Measurements from ENCODE around the gene CFAP97.

The CFAP97 gene

GRCh38 chr4:185128272-185129119, 75.3 kb downstream of the CFAP97 start:
- TF ChIP-seq POLR2AphosphoS5 (IDR thresholded peaks at IDR 0.05; ENCODE audit: low read depth, low read length): no peak
- TF ChIP-seq TAF1 (IDR thresholded peaks at IDR 0.05; ENCODE audit: borderline replicate concordance, insufficient read depth, low read length): no peak
- no peak for TF ChIP-seq SIN3A (IDR thresholded peaks at IDR 0.05; ENCODE audit: borderline replicate concordance, insufficient read depth, low read length)
- no peak for TF ChIP-seq REST (IDR thresholded peaks at IDR 0.05; ENCODE audit: insufficient read depth in 1 of 2, low read depth in 2 of 2, low read length in 2 of 2)
- TF ChIP-seq FOXP2 (optimal IDR thresholded peaks at IDR 0.05; ENCODE audit: borderline replicate concordance, extremely low read depth, extremely low read length, insufficient read depth): no peak

- TF ChIP-seq SIN3A (IDR thresholded peaks at IDR 0.05; ENCODE audit: borderline replicate concordance, insufficient read depth, low read length) (no peak), FOXP2 (optimal IDR thresholded peaks at IDR 0.05; ENCODE audit: borderline replicate concordance, extremely low read depth, extremely low read length, insufficient read depth) (no peak), REST (IDR thresholded peaks at IDR 0.05; ENCODE audit: insufficient read depth in 1 of 2, low read depth in 2 of 2, low read length in 2 of 2) (no peak), TAF1 (IDR thresholded peaks at IDR 0.05; ENCODE audit: borderline replicate concordance, insufficient read depth, low read length) (no peak), POLR2AphosphoS5 (IDR thresholded peaks at IDR 0.05; ENCODE audit: low read depth, low read length) (no peak)
Measured at GRCh38 chr4:185127021-185127925, 76.5 kb downstream of the CFAP97 start.

DNA sequence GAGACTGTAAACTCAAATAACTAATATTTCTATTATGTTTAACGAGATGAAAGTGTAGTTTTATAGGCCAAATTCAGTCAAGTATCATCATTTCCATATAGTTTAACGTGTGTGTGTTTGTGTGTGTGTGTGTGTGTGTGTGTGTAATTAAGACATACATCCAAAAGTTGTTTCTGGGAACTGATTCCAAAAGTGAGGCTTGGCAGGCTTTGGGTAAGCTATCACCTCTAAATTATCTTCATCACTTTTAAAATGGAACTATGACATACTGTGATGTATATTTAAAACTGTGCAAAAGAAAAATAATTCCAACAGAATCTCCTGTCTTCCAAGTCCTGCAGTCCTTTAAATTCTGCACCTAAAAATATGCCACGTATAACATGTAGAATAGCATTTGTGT, 79.8 kb downstream of the CFAP97 start:
- no peak for TF ChIP-seq TAF1 (IDR thresholded peaks at IDR 0.05; ENCODE audit: borderline replicate concordance, insufficient read depth, low read length)
- no peak for TF ChIP-seq SIN3A (IDR thresholded peaks at IDR 0.05; ENCODE audit: borderline replicate concordance, insufficient read depth, low read length)
- TF ChIP-seq FOXP2 (optimal IDR thresholded peaks at IDR 0.05; ENCODE audit: borderline replicate concordance, extremely low read depth, extremely low read length, insufficient read depth): no peak
- no peak for TF ChIP-seq POLR2AphosphoS5 (IDR thresholded peaks at IDR 0.05; ENCODE audit: low read depth, low read length)
- TF ChIP-seq REST (IDR thresholded peaks at IDR 0.05; ENCODE audit: insufficient read depth in 1 of 2, low read depth in 2 of 2, low read length in 2 of 2): no peak

DNA sequence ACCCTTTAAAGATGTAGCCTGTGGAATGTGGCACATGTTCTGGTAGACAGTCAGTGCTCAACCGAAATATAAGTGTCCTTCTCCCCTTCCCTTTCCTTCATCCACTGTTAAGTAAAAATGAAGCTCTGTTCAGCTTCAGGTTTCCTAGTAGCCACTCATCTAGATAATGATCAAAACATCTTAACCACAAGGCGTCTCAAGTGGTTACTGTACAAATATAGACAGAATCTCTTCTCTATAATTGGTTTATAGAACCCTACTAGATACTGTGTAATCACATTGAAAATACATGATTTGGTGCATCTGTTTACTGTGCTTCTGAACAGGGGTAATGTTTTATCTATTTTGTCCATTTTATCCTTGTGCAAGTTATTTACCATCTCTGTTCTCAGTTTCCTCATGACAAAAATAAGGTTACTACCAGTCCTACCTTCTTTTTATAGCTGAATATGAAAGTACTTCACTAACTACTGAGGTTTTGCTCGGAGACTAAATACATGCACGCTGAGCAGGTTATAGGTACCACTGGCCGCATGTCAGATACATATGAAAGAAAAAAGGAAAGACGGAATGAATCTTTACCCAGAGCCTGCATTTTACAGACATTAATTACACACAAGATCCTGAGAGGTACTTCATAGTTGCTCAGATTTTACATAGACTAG, 81.0 kb downstream of the CFAP97 start:
- no peak for TF ChIP-seq FOXP2 (optimal IDR thresholded peaks at IDR 0.05; ENCODE audit: borderline replicate concordance, extremely low read depth, extremely low read length, insufficient read depth)
- TF ChIP-seq TAF1 (IDR thresholded peaks at IDR 0.05; ENCODE audit: borderline replicate concordance, insufficient read depth, low read length): no peak
- no peak for TF ChIP-seq POLR2AphosphoS5 (IDR thresholded peaks at IDR 0.05; ENCODE audit: low read depth, low read length)
- no peak for TF ChIP-seq SIN3A (IDR thresholded peaks at IDR 0.05; ENCODE audit: borderline replicate concordance, insufficient read depth, low read length)
- no peak for TF ChIP-seq REST (IDR thresholded peaks at IDR 0.05; ENCODE audit: insufficient read depth in 1 of 2, low read depth in 2 of 2, low read length in 2 of 2)
